HL-60 (cell line): ENCODE measurements around the gene S1PR2. TPM values are rescaled to one million over a fixed set of nuclear protein-coding genes. Genes with fewer than 3 reads are reported as not detected.

ENCODE experiments used
- microRNA-seq: library from miRNA; unstranded; fragments of <30 nt; microRNA quantifications from one replicate; pipeline ENCODE4, GENCODE V29; 2018

Gene S1PR2

Small RNAs within 50 kb of the gene (microRNA-seq; reads per million reads assigned to microRNA genes)
- not detected for gene MIR4322
